H1 (cell line): ENCODE measurements around the gene TFAP2E. TPM values are rescaled to one million over a fixed set of nuclear protein-coding genes. Genes with fewer than 3 reads are reported as not detected.

Experiments
- CHD7 ChIP-seq: fragments of 300-600 bp; sonication (generic); IDR thresholded peaks from 2 replicates; pipeline ENCODE4 v1.7.1; 2012; ENCODE audit warnings: low read length, moderate library complexity, mild to moderate bottlenecking, inconsistent platforms; ENCODE audit not compliant: insufficient replicate concordance
- JUN ChIP-seq: IDR thresholded peaks from 2 replicates; pipeline ENCODE4 v1.6.1; 2011; ENCODE audit warnings: low read depth, mild to moderate bottlenecking, improper control_type of control experiment, low read length
- KDM4A ChIP-seq: IDR thresholded peaks from one replicate; pipeline ENCODE4 v1.7.1; 2012; ENCODE audit warnings: low read depth, mild to moderate bottlenecking, moderate library complexity, low read length, inconsistent platforms; ENCODE audit not compliant: severe bottlenecking
- RXRA ChIP-seq: IDR thresholded peaks from 2 replicates; pipeline ENCODE4 v1.6.1; 2011; ENCODE audit warnings: low read depth, mild to moderate bottlenecking, low read length, moderate library complexity; ENCODE audit not compliant: insufficient read depth
- polyA plus RNA-seq, 7 experiments: library from polyadenylated mRNA; depleted of rRNA in 3 of 7; stranded (reverse) in 5 of 7; unstranded in 2 of 7; fragments of >200 nt in 5 of 7; fragments of 200-250 nt in 2 of 7; gene quantifications; 1 replicate in 5 of 7; 2 replicates in 1 of 7; 4 replicates in 1 of 7; pipeline versions ENCODE4 v1.2.1 to v1.2.3, GENCODE V29; 2011 to 2013; ENCODE audit warnings: missing spikeins in 2 of 7, mixed read lengths in 2 of 7
- total RNA-seq: library from RNA; stranded (reverse); fragmentation: NEBNext Ultra II Directional; extraction: Animal tissue kit (Norgen Biotek cat#: 25700); gene quantifications from 2 replicates; pipeline ENCODE4 v1.2.1, GENCODE V29; 2021
- TF ChIP-seq, protein P1 (sequence below): IDR thresholded peaks from 2 replicates; pipeline ENCODE4 v1.6.1; 2011; ENCODE audit warnings: low read length, improper control_type of control experiment

Gene TFAP2E
- total and polyA plus RNA-seq, 2 of the 8 experiments (the other 6 are each of a cell fraction or from before 2014, with no cell fraction given): 0.24 to 0.50 TPM

DNA sequence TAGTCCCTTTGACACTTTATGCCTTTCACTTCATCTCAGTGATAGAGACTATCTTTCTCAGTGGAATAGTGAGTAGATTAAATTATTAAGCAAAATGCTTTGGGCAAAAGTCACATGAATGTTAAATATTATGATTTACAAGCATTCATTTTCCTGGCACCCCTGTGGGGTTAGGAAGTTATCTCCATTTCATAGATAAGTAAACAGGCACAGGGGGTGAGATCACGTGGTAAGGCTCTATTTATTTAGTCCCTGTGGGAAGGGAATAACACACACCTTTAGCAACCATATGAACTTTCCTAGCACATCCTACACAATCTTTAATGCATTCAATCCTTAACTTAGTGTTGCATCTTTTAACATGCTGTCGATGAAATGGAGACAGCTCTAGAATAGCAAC, 55.9 kb downstream of the TFAP2E start (continued):
- TF ChIP-seq CHD7: no peak
- no peak for TF ChIP-seq RXRA
- no peak for TF ChIP-seq JUN
- TF ChIP-seq, protein P1, sequence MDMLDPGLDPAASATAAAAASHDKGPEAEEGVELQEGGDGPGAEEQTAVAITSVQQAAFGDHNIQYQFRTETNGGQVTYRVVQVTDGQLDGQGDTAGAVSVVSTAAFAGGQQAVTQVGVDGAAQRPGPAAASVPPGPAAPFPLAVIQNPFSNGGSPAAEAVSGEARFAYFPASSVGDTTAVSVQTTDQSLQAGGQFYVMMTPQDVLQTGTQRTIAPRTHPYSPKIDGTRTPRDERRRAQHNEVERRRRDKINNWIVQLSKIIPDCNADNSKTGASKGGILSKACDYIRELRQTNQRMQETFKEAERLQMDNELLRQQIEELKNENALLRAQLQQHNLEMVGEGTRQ: no peak
- no peak for TF ChIP-seq KDM4A
